ENCODE data around the gene SAG. TPM values are rescaled to one million over a fixed set of nuclear protein-coding genes. Genes with fewer than 3 reads are reported as not detected.

SAG gene
- total and polyA plus RNA-seq, 9 of the 15 experiments (the other 6 are each of a cell fraction or from before 2014, with no cell fraction given), result 0.04 to 0.64 (median 0.31) TPM; not detected in 5

- TF ChIP-seq ZBTB49 (CRISPR knock-in tag; IDR thresholded peaks at IDR 0.05; ENCODE audit: borderline replicate concordance) (no peak), RBM34 (IDR thresholded peaks at IDR 0.05; ENCODE audit: borderline replicate concordance, insufficient read depth, low read length) (no peak), MCM3 (IDR thresholded peaks at IDR 0.05) (no peak), PPARD (CRISPR knock-in tag; IDR thresholded peaks at IDR 0.05) (no peak), UBTF (IDR thresholded peaks at IDR 0.05; ENCODE audit: borderline replicate concordance in 1 of 2, low read depth in 2 of 2, low read length in 2 of 2) (peak in 1 of 2 experiments; percentile 67; a peak in 1 of 4 replicates), CTCF (IDR thresholded peaks at IDR 0.05 in 2 of 3, conservative IDR thresholded peaks at IDR 0.05 in 1 of 3; ENCODE audit: insufficient read depth in 2 of 3, low read depth in 1 of 3, low read length in 3 of 3) (peak in 2 of 3 experiments; percentile 11 to 20; a peak in 2 of 6 replicates), MTF1 (CRISPR knock-in tag; IDR thresholded peaks at IDR 0.05; ENCODE audit: borderline replicate concordance) (no peak), NFRKB (IDR thresholded peaks at IDR 0.05; ENCODE audit: low read depth) (0 out of 2 replicates have a peak, but pooled peaks have one; percentile 37), ZNF592 (IDR thresholded peaks at IDR 0.05) (no peak), ATF3 (IDR thresholded peaks at IDR 0.05) (no peak), ATF3 (CRISPR knock-in tag; conservative IDR thresholded peaks at IDR 0.05) (no peak), TGIF2 (CRISPR knock-in tag; IDR thresholded peaks at IDR 0.05) (no peak), ZNF79 (CRISPR knock-in tag; IDR thresholded peaks at IDR 0.05; ENCODE audit: low read depth) (no peak), SMARCB1 (IDR thresholded peaks at IDR 0.05; ENCODE audit: insufficient read length, low read depth) (no peak), ZNF57 (CRISPR knock-in tag; IDR thresholded peaks at IDR 0.05) (no peak)
These were observed 46.3 kb downstream of the SAG start, which contains the start of gene DGKD (continued) for GRCh38 chr2:233353769-233354499.
